ENCODE results near the gene KRT33B.

- TF ChIP-seq CTCF (IDR thresholded peaks at IDR 0.05) (no peak), POLR2A (IDR thresholded peaks at IDR 0.05) (no peak)
Observed at GRCh38 chr17:41354536-41354935, 15.1 kb downstream of the KRT33B start.
